GM21390 (cell line): ENCODE results near the gene FMC1.

Source experiments
- ATAC-seq: cut with Tn5 transposase; IDR thresholded peaks from one replicate; pipeline ENCODE4 v1.9.1; 2021; ENCODE audit not compliant: unreplicated experiment

FMC1 gene

DNA sequence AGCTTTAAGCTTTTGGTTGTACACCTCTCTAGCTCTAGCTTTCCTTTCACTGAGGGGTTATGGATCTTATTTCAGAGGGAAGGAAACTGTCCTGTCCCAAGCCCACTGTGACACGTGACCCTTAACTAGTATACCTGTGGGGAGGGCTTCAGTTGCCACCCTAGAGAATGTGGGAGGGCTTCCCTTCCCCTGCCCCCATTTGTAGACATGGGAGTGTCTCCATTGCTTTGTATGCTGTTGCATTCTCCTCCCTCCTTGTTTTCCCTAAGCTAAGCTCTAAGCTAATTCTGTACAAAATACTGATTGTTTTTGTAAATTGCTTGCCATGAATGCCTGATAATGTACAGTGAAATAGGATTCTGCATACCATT is 29.8 kb downstream of the FMC1 start:
- ATAC-seq, result no peak

DNA sequence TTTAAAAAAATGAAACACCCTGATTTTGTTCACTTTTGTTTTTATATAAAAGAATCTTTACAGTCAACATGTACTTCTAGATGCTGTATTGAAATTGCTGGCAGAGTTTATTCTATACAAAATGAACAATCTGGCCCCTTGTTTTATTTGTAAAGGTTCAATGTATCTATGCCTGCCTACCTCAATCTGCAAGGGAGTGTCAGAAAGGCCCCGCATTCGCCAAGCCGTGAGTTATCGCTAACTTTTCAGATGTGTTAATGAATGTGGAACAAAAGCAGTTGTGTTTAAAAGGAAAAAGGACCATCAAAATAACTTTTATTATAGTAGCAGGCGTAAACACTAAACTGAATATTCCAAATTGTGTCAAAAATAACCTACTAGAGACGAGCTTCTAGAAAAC is 33.1 kb downstream of the FMC1 start:
- no peak for ATAC-seq

DNA sequence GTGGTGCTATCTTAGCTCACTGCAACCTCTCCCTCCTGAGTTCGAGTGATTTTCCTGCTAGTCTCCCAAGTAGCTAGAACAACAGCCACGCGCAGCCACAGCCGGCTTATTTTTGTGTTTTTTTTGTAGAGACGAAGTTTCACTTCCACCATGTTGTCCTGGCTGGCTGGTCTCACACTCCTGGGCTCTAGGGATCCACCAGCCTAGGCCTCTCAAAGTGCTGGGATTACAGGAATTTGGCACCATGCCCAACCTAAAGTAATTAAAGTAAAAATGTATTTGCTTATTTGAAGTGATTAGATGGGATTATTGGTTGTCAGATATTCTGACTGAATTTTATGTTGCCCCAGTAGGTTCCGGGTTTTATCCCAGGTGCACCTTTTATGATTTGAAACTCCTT is 41.3 kb downstream of the FMC1 start:
- no peak for ATAC-seq

DNA sequence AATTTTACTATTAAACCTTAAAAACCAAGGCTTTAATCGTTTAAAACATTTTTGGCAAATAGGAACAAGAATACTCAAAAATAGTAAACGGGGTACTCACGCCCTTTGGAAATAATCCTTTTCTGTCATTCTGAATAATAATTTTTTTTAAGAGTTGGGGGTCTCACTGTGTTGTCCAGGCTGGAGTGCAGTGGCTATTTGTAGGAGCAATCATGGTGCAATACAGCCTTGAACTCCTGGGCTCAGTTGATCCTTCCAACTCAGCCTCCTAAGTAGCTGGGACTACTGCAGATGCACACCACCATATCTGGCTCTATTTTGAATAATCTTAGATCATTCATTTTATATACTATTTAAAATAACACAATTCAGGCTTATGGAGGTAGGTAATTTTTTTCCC is 43.5 kb downstream of the FMC1 start:
- no peak for ATAC-seq

GRCh38 chr7:139387594-139387993 is 46.5 kb downstream of the FMC1 start:
- ATAC-seq, result no peak

DNA sequence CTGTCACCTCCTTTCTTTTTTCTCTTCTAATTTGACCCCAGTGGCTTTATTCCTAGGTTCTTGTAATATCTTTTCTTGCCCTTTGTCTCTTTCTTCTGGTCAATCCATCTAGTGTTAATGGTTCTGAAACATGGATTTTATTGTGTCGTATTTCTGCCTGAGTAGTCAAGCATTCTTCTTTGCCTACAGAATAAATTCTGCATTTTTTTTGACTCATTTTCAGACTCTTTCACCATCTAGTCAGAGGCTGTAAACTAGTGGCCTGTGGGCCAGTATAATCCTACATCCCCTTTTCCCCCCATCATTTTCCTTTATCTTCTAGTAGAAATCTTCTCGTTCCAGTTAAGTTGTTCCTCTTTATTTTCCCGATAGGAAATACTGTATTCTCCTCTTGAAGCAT is 48.0 kb downstream of the FMC1 start:
- no peak for ATAC-seq

DNA sequence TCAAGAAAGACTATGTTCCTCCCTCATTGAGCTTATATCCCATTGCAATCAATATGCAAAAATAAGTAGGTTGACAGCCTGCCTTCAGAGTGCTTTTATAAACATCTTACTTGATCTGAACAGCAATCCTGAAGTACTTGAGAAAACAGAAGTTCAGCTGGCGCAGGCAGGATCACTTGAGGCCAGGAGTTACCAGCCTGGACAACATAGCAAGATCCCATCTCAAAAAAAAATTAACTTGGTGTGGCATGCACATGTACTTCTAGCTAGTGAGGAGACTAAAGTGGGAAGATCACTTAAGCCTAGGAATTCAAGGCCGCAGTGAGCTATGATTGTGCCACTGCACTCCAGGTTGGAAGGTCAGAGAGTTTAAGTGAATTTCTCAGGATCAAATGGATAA is 48.6 kb downstream of the FMC1 start:
- ATAC-seq, result no peak

- no peak for ATAC-seq
These were observed 52.6 kb downstream of the FMC1 start for GRCh38 chr7:139393621-139394211.

DNA sequence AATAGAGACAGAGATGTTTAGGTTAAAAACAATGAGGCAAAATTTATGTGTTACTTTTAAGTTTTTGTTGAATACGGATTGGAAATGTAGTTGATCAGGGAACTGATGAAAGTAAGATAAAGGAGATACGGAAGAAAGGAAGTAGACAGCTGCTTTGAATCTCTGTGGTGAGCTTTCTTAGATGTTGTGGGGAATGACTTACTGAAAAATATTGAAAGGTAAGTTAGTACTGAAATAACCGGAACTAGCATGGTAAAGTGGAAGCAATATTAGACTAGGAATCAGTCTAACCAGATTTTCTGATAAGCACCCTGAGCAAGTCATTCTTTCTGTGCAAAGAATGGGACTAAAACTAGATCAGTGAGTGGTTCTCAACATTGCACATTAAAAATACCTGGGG is 53.4 kb downstream of the FMC1 start:
- no peak for ATAC-seq
